Measurements from ENCODE around the gene CDC42BPB. TPM values are rescaled to one million over a fixed set of nuclear protein-coding genes. Genes with fewer than 3 reads are reported as not detected.

CDC42BPB gene
- polyA plus RNA-seq, 1 donor (not counting 4 experiments of a cell fraction or from before 2014, with no cell fraction given): 41.3 TPM

GRCh38 chr14:103070263-103070885, 13.0 kb upstream of the CDC42BPB start:
- dilution Hi-C loops (cut with MboI; ENCODE audit: extremely low pct_ligation_motif_present, low sequenced_read_pairs): no loop called here
- H4K20me1 ChIP-seq (ENCODE audit: control insufficient read depth, extremely low read depth, insufficient read depth, low read length): no peaks in the 10 kb centered on the region
- no peak overlapping the region for H2AFZ ChIP-seq (ENCODE audit: control insufficient read depth, low read length)
- no peak overlapping the region for H3K4me3 ChIP-seq (ENCODE audit: control insufficient read depth in 2 of 3, extremely low read depth in 1 of 3, insufficient read depth in 2 of 3, low read depth in 1 of 3, low read length in 3 of 3)
- H3K4me1 ChIP-seq (ENCODE audit: control insufficient read depth, extremely low read depth, insufficient read depth, low read length): peaks cover 22% of the 10 kb centered on the region
- H3K36me3 ChIP-seq (ENCODE audit: control insufficient read depth in 2 of 2, extremely low read depth in 1 of 2, insufficient read depth in 2 of 2, low read length in 2 of 2): no peaks in the 10 kb centered on the region
- H3K27ac ChIP-seq (ENCODE audit: control insufficient read depth, insufficient read depth, low read length): no peak overlapping the region
- no peaks in the 10 kb centered on the region for H3K79me2 ChIP-seq (ENCODE audit: control insufficient read depth, insufficient read depth, low read length)
- no peak overlapping the region for H3K9ac ChIP-seq (ENCODE audit: control insufficient read depth, extremely low read depth, insufficient read depth, low read length)
- H3K9me1 ChIP-seq (ENCODE audit: control insufficient read depth, extremely low read depth, insufficient read depth, low read length): no peaks in the 10 kb centered on the region
- no peak overlapping the region for H3K4me2 ChIP-seq (ENCODE audit: control insufficient read depth, extremely low read depth, insufficient read depth, low read depth, low read length)
- DNase-seq (ENCODE audit: low read depth, low spot score) (no peak), FAIRE-seq (no peak)
- no peaks in the 10 kb centered on the region for H3K9me3 ChIP-seq (ENCODE audit: control insufficient read depth, low read depth, low read length)
- no peaks in the 10 kb centered on the region for H3K27me3 ChIP-seq (ENCODE audit: control insufficient read depth, extremely low read depth, insufficient read depth, low read length)
- TF ChIP-seq CTCF (optimal IDR thresholded peaks at IDR 0.05 in 1 of 3, IDR thresholded peaks at IDR 0.05 in 1 of 3, conservative IDR thresholded peaks at IDR 0.05 in 1 of 3; ENCODE audit: extremely low read depth in 1 of 3, insufficient read depth in 2 of 3, low read length in 3 of 3) (no peak), EZH2 (IDR thresholded peaks at IDR 0.05; ENCODE audit: low read length) (no peak)

- H3K27me3 ChIP-seq (ENCODE audit: control insufficient read depth, extremely low read depth, insufficient read depth, low read length): no peaks in the 10 kb centered on the region
- DNase-seq (ENCODE audit: low read depth, low spot score): no peak
- dilution Hi-C loops (cut with MboI; ENCODE audit: extremely low pct_ligation_motif_present, low sequenced_read_pairs): no loop called here
- H3K79me2 ChIP-seq (ENCODE audit: control insufficient read depth, insufficient read depth, low read length): no peaks in the 10 kb centered on the region
- TF ChIP-seq EZH2 (IDR thresholded peaks at IDR 0.05; ENCODE audit: low read length) (no peak), CTCF (optimal IDR thresholded peaks at IDR 0.05 in 1 of 3, IDR thresholded peaks at IDR 0.05 in 1 of 3, conservative IDR thresholded peaks at IDR 0.05 in 1 of 3; ENCODE audit: extremely low read depth in 1 of 3, insufficient read depth in 2 of 3, low read length in 3 of 3) (no peak)
- H3K9me3 ChIP-seq (ENCODE audit: control insufficient read depth, low read depth, low read length): no peaks in the 10 kb centered on the region
- H2AFZ ChIP-seq (ENCODE audit: control insufficient read depth, low read length): no peak overlapping the region
- no peak overlapping the region for H3K4me2 ChIP-seq (ENCODE audit: control insufficient read depth, extremely low read depth, insufficient read depth, low read depth, low read length)
- H3K4me1 ChIP-seq (ENCODE audit: control insufficient read depth, extremely low read depth, insufficient read depth, low read length): peaks cover 21% of the 10 kb centered on the region
- H3K27ac ChIP-seq (ENCODE audit: control insufficient read depth, insufficient read depth, low read length): no peak overlapping the region
- H3K4me3 ChIP-seq (ENCODE audit: control insufficient read depth in 2 of 3, extremely low read depth in 1 of 3, insufficient read depth in 2 of 3, low read depth in 1 of 3, low read length in 3 of 3): no peak overlapping the region
- no peak for FAIRE-seq
- no peak overlapping the region for H3K9ac ChIP-seq (ENCODE audit: control insufficient read depth, extremely low read depth, insufficient read depth, low read length)
- no peaks in the 10 kb centered on the region for H4K20me1 ChIP-seq (ENCODE audit: control insufficient read depth, extremely low read depth, insufficient read depth, low read length)
- no peaks in the 10 kb centered on the region for H3K36me3 ChIP-seq (ENCODE audit: control insufficient read depth in 2 of 2, extremely low read depth in 1 of 2, insufficient read depth in 2 of 2, low read length in 2 of 2)
- no peaks in the 10 kb centered on the region for H3K9me1 ChIP-seq (ENCODE audit: control insufficient read depth, extremely low read depth, insufficient read depth, low read length)
Measured at GRCh38 chr14:103068351-103069073, 11.2 kb upstream of the CDC42BPB start.
